NCI-H345 treated with DMSO at 0.1 percent for 48 hours (cell line): ENCODE measurements around the gene ENTPD2.
A peak's percentile ranks its signal among the peaks of the same experiment; 100 is the strongest.

Experiments used
- DNase-seq: peaks from one replicate; lab custom pipeline; 2025; ENCODE audit not compliant: unreplicated experiment; lab: John Stamatoyannopoulos, UW

The ENTPD2 gene

DNA sequence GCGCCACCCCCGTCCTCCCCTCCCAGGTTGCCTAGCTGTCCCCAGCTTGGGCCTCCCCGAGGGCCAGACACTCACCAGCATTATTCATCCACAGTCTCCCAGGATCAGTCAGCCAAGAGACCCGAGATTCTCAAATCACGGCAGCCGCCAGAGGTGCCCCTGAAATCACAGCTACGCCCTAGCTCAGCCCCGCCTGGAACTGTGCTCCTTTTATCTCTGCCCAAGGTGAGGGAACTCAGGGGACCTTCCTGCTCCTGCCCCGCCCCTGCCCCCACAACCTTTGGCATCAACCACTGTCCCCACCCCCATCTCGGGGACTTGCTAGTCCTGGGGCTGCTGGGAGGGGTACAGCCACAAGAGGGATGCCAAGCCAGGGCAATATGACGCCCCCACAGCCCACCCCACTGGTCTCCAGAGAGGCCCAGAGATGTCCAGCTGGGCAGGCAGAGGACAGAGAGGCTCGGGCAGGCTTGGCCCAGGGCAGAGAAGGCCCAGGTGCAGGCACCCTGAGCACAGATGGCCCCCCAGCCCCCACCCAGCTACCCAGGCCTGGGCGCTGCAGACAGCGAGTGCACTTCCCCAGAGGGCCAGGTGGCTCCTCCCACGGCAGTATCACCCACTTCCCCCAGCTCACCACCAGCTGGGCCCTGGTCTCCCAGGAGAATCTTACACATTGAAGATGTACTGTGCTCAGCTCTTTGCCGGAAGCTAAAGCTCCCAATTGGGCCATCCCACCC, 21.8 kb downstream of the ENTPD2 start, which contains the start of gene FUT7:
Gene FUT7, minus strand, starts transcription at position 185 of the 737 bp plus-strand sequence. Its CDS starts 97 bp downstream, at position 88.
- no peak for DNase-seq

DNA sequence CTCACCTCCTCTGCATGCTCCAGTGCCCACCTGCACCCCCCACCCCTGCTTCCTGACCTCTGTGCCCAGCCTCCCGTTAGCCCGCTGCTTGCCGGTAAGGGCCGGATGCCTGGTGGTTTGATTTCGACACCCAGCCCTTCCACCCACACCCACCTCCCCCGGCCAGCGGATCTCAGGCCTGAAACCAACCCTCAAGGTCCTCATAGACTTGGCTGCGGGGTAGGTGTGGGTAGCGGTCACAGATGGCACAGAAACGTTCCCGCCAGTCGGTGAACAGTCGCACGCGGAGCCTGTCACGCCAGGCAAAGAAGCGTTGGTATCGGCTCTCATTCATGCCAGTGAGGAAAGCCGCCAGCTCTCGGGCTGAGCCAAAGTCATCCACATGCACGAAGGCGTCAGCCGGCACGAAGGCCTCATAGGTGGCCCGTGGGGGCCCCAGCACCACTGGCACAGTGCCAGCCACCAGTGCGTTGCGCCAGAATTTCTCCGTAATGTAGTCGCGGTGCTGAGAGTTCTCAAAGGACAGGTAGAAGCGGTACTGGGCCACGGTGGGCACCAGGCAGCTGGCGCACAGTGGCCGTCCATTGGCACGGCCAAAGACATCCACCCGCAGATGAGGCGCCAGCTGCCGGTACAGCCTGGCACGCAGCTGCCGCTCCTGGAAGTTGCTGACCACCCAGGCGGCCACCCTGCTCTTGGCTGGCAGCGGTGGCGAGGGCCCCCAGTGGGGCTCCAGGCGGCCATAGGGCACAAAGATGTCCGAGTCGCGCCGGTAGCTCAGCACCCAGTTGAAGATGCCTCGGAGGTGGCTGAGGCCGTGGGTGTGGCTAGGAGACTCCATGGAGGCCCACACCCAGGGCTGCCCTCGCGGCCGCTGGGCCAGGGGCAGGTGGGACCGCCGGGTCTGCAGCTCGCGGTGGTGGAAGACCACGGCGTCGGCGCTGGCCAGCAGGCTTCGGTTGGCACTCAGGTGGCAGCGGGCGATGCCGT, 23.0 kb downstream of the ENTPD2 start:
- DNase-seq, result no peak

DNA sequence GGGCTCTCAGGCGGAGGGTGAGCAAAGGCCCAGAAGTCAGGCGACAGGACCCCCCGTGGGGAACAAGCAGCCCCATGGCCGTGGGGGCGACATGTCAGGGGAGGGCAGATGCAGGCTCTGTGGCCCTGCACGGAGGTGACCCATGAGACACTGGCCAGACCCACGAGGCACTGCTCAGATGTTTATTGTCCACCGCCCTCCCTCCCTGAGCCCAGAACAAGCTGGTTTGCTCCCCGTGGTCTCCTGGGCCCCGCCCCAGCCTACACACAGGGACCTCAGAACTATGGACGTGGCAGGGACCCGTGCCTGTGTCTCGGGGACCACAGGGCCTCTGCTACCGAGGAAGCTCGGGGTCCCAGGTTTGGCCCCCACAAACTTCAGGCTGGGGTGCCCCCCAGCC, 23.9 kb downstream of the ENTPD2 start:
- no peak for DNase-seq

DNA sequence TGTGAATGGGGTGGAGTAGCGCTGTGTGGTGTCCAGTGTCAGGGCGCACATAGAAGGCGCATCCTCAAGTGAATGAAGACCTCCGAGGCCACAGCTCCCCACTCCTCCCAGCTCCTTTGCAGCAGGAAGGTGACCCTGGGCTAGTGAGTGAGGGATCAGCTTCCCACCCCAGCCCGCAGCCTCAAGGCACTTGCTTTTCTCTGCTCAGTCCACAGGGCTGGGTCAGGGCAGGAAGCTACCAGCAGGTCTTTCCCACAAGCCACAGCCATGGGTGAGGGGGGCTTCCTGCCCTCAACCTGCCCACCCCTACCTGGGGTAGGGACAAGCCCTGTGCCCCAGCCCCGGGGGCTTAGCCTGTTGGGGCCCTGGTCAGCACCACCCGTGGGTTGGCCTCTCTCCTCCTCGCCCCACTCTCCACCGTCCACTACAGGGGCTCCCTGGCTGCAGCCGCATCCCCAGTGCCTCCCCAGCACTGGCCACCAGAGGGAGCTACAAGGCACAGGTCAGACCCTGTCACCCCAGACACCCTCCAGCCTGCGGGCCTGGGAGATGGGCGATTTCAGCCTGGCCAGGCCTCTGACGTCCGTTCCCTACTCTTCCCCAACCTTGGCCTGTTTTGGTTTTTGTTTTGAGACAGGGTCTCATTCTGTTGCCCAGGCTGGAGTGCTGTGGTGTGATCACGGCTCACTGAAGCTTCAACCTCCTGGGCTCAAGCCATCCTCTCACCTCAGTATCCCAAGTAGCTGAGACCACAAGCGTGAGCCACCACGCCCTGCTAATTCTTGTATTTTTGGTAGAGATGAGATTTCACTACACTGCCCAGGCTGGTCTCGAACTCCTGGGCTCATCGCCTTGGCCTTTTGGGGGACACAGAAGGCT, 24.6 kb downstream of the ENTPD2 start:
- DNase-seq, result peak; percentile 13

DNA sequence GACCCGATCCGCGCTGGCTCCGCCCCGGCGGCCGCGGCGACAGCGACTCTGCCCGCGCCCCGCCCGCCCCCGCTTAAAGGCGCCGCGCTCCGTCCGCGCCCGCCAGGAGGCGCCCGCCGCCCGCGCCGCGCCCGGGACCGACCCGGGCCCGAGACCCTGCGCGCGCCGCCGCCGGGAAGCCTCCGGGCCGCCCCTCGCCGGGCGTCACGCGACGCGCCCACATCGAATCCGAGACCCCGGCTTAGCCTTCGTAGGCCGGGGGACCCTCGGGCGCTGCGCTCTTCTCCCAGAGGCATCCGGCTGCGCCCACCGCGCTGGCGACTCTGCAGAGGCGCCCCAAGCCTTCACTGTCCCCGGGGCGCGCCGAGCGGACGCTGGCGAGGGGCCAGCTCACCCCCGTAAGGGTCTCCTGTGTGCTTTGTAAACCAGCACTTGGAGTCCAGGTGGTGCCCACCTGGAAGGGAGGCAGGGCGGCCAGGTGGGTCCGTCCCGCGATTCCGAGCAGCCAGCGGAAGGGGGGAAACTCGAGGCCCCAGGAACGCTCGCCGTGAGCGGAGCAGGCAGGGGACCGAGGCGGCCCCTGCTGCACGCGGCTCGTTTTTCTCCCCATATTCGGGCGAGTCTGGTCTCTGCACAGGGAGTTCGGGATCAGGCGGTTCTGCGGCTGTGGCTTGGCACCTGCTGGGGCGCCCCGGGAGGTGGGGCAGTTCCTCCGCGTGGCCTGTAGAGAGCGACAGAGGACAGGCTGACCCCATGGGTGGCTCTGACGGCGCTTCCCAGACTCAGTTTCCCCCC, 25.4 kb downstream of the ENTPD2 start:
- peak; percentile 38 for DNase-seq

DNA sequence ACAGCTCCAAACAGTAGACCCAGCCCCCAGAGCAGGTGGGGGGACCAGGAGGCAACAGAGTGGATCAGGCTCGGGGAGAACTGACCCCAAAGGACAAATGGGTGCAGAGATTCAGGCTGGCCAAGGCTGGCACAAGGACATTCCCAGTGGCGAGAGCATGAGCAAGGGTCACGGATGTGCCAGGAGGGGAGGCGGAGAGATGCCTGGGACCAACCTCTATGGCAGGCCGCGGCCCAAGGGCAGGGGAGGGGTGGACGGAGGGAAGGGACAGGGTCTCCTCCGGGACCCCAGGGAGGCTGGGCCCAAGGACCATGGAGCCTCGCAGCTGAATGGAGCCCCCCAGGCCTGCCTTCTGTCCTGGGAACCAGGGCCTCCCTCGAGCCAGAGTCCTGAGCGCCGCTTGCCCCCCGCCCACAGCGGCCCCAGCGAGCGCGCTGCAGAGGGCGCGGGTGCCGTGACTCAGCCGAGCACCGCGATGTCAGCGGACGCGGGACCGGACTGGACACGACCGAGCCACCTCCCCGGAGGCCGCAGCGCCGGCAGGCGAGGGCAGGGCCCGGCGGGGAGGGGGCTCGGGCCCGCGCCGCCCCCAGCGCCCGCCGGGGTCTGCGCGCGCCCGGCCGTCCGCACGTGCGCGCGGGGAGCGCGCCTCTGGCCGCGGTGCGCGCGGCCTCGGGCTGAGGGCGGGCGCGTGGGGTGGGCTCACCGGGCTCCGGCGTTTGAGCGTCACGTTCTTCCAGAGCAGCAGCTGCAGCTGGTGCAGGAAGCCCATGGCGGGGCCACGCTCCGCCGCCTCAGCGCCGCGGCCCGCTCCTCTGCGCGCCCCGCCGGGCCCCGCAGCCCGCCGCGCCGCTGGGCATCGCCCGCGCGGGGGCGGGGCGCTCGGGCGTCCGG, 26.2 kb downstream of the ENTPD2 start, which contains the start of gene ABCA2:
Gene ABCA2, minus strand, starts transcription at position 869 of the 894 bp plus-strand sequence. Its CDS starts 97 bp downstream, at position 772.
- no peak for DNase-seq

DNA sequence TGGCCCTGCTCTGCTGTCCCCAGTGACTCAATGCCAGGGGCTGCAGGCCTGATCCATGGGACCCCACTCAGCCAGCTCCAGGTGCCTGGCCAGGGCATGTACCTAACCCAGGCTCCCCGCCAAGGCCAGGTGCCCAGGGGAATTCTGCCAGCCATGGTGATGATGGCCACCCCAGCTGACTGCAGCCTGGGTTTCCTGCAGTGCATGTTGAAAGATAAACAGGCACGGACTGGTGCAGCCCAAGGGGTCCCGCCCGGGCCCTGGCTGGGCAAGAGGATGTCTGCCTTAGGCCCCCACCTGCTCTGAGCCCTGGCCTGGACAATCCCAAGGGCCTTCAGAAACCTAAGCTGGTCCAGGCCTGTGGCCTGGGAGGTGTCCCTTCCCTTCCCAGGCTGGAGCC, 27.0 kb downstream of the ENTPD2 start:
- no peak for DNase-seq

DNA sequence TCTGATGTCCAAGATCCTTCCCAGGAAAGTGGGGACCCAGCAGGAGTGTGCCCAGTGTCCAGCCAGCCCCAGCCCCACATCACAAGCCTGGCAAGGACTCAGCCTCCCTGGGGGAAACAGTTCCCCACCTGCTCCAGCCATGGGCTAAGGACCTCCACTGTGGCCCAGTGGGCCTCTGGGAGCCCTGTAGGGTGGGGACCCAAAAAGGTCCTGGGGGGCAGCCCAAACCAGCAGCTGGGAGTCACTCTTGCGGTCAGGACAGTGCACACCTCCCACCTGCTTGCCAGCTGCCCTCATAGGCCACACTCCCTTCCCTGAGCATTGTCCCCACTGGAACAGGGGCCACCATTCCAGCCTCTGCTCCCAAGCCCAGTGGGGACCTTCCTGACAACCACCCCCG, 27.5 kb downstream of the ENTPD2 start:
- no peak for DNase-seq

DNA sequence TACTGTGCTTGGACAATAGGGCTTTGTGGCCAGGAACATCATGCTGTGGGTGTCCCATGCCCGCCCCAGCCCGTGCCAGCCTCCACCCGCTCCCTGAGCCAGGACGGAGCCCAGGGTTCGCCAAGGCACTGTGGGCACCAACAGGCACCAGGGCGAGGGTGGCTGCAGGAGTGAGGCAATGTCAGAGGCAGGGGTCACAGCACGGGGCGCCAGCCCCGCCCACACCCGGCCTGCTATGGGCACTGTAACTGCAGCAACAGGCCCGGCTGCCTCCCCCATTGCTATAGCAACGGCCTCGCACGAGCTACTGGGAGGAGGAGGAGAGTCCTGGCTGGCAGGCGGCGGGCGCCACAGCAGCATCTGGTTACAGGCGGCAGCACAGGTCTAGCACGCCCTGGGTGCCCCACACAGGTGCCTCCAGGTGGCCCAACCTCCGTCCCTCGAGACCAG, 28.3 kb downstream of the ENTPD2 start:
- DNase-seq, result peak; percentile 85

DNA sequence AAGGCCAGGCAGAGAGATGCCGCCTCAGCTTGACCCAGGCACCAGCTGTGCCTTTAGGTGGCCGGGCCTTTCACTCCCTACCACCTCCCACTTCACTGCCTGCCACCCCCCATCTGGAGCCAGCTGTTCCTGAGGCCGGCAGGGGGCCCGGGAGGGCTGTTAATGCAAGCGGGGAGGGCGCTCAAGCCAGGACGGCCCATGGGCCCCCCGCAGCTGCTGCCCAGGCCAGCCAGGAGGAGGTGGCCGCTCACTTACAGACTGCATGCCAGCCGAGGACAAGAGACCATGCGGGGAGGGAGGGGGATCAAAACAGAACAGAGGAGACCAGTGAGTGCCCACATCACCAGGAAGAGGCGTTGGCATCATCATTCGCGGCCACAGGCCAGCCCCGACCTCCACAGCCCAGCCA, 30.3 kb downstream of the ENTPD2 start:
- DNase-seq, result no peak

DNA sequence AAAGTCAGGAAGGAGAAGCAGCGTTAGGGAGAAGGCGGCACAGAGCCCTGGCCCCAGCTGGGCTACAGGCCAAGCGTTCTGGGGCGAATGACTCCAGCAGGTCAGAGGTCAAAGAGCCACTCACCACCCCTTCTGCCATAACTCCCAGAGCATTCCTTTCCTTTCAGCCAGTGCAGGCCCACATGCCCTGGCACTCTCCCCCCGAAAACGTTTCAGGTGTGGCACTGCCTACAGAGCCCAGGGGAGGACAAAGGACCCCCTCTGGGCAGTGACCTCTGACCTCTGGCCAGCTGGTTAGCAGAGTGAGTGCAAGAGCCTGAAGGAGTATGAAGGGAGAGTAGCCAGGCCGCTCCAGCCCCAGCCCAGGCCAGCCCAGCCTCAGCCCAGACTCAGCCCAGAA, 30.7 kb downstream of the ENTPD2 start:
- no peak for DNase-seq

DNA sequence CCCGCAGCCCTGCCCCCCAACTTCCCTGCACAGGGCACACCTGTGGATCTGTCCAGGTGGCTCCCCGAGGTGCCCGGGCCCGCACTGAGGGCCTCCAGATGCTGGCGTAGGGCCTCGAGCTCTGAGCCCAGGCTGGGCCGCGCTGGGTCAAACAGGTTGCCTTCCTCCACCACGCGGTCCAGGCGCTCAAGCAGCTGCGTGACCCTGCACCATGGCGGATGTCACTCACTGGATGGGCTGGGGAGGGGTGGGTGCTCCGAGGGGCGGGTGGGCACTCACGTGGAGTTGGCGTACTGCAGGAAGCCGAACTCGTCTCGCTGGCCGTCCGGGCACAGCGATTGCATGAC, 31.2 kb downstream of the ENTPD2 start:
- no peak for DNase-seq

DNA sequence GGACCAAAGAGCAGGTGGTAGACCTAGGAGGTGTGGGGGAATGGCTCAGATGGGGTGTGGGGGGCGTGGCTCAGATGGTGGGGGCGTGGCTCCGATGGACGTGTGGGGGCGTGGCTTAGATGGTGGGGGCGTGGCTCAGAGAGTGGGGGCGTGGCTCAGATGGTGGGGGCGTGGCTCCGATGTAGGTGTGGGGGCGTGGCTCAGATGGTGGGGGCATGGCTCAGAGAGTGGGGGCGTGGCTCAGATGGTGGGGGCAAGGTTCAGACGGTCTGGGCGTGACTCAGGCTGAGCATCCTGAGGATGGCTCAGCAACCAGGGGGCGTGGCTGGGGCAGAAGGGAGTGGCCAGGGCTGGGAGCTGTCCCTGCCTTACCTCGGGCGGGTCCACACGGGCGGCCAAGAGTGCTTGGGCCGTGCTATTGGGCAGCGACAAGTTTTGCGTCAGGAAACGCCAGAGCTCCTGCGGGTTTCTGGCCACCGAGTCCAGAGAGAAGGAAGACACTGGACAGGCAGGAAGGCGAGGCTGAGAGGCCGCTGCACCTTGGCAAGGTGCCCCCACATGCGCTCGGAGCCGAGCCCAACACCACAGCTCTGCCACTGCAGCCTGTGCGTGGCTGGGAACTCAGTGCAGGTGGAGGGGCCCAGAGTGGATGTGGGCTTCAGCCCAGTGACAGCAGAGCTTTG, 31.7 kb downstream of the ENTPD2 start:
- no peak for DNase-seq

DNA sequence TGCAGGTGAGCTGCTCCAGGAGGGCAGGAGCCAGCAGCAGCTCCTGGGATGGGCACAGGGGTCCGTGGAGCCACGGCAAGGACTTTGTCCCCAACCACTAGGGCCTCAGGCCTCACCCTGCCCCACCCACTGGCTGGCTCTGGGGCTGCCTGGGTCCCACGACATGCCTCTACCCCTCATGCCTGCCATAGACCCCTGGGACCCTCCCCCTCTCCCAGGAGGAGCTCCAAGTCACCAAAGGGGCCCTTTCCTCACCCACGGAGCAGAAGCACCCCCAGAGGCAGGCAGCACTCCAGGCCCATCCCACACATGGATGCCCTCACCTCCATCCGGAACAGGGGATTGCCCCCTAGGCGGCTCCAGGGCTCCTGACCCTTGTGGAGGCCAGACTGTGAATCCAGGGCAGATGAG, 32.3 kb downstream of the ENTPD2 start:
- DNase-seq, result no peak

DNA sequence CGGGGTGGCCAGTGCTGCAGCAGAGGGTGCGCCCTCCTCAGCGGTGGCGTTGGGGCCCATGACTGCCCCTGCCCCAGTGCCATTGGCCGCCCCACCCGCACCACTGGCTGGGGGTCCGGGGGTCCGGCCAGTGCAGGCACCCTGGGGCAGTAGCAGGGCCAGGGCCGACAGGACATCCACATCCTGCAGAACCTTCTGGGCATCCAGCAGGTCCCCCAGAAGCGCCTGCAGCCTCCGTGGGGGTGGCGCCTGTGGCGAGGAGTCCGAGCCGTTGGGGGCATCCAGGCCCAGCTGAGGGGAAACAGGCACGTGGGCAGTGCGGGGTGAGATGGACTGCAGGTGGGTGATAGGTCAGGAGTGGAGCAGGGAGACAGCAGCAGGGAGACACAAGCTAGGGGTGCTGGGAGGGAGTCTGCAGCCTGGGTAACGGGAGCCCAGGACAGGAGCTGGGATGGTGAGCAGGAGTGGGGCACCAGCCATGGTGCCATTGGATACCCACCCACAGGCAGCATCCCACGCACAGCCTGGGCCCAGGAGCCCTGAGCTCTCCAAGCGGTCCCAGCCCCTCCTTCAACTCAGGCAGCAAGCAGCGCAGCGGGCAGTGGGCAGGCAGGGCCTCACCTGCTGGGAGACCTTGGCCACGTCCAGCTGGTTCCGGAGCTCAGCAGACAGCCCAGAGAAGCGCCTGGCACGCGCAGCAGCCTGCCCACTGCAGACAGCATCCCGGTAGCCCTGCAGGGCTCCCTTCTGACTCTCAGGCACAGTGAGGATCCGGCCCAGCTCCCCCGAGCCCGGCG, 32.9 kb downstream of the ENTPD2 start:
- no peak for DNase-seq

DNA sequence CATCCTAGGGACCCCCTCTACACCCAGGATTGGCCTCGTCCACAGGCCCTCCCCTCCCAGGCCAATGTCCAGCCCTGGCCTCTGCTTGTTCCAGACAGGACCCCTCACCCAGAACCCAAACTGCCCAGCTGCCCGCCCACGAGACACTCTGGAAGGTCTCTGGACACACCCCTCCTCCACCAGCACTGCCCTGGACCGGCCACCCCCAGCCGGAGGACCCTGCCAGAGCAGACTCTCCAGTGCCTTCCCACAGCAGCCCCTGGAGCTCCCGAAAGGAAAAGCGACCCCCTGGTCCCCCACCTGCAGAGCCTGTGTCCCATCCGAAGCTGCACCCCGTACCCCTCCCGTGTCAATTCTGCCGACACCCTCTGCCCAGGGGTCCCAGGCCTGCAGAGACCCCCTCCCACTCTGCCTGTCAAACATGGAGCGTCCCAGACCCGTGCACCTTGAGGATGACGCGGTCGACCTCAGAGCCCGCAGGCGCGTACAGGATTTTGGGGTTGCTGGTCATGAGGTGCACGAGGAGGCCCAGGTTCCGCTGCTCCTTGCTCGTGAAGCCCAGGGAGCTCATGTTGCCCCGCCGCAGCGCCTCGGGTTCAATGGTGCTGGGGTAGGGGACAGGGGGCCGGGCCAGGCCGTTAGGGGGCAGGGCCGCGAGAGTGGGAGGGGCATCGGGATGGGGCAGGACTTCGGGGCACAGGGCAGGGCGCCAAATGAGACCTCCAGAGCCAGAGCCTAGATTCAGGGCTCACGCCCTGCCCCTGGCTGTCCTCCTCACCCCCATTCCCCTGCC, 33.8 kb downstream of the ENTPD2 start:
- no peak for DNase-seq
